ENCODE data around the gene PRG2.
"Not testable (repeated sequence)": the region's sequence is repeated elsewhere in the genome, so short reads cannot be mapped to it uniquely, and the experiment has no call there.

PRG2 gene

DNA sequence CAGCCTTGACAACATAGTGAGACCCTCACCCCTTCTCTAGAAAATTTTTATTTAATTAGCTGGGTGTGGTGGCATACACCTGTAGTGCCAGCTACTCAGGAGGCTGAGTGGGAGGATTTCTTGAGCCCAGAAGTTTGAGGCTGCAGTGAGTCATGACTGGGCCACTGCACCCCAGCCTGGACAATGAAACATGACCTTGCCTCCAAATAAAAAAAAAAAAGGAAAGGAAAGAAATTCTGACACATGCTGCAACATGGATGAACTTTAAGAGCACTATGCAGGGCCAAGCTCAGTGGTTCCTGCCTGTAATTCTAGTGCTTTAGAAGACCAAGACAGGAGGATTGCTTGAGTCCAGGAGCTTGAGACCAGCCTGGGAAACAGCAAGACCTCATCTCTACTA lies 27.7 kb upstream of the PRG2 start:
- DNase-seq = no peak

DNA sequence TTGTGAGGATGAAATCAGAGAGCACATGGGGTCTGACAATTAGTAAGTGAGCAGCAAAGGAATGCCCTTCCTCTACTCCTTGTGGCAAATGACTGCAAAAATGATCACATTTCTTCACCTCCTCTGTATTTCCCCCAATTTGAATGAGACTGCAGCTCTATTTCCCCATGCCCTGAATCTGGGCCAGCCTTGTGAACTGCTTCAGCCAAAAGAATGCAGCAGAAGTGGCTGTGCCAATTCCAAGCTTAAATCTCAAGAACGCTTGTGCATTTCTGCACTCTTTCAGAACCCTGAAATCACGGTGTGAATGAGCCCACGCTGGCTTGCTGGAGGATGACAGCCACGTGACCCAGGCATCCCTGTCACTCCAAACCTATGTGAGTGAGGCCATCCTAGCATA lies 26.6 kb upstream of the PRG2 start:
- DNase-seq = no peak

DNA sequence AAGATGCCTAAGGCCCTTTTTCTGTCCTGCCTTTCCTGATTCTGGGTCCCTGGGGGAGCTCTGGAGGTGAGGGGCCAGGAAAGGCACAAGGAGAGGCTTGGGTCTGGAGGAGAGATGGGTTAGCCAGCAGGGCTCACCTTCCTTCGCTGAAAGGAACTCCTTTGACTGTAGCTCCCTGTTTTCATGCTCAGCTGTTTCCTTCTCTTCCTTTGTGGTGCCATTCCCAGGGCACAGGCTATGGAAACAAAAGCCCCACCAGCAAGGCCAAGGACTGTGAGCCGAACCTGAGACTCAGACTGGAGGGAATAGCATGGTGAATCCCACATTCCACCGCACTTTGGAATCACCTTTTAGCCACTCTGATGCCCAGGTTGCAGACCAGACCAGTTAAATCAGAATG lies 26.0 kb upstream of the PRG2 start:
- no peak for DNase-seq

DNA sequence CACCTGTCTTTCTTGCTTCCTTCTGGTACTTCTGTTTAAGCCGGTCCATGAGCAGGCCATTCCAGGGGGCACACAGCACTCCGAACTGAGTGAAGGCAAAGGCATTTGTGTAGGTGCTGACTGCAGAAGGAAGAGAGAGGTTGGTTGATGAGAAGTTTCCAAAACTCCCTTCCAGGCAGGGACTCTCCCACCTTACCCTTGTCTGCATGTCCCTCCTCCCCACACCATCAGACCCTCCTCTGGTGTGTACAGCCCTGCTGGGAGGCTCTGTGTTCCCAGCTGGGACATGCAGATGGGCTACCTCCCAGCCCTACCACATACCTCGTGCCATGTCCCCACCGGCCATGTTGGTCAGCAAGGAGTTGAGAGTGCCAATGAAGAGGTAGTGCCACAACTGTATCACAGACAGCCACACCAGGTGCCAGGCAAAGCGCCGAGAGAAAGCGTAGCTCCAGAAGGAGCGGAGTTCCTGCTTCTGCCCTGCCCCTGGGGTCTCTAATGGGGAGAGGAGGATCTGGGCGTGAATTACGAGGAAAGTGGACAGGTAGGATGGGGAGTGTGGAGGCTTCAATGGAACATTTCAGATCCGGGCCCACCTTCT lies 24.3 kb upstream of the PRG2 start:
- DNase-seq = no peak

DNA sequence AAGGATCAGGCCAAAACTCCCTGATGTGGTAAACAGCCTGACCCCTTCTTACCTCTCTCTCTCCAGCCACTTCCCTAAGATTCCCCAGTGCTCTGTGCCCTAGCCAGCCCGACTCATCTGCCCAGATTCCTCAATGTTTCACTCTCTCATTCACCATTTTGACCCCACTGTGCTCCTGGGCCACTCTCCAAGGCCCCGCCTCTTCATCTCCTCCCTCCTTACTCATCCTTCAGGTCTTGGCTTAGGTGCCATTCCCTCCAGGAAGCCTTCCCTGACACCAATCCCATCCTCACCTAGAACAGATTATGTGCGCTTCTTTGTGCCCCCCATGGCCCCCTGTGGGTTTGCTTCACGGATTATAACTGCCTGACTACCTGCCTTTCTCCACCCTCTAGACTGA lies 23.2 kb upstream of the PRG2 start:
- DNase-seq = no peak

GRCh38 chr11:57410287-57410686 lies 19.8 kb upstream of the PRG2 start:
- DNase-seq = no peak

DNA sequence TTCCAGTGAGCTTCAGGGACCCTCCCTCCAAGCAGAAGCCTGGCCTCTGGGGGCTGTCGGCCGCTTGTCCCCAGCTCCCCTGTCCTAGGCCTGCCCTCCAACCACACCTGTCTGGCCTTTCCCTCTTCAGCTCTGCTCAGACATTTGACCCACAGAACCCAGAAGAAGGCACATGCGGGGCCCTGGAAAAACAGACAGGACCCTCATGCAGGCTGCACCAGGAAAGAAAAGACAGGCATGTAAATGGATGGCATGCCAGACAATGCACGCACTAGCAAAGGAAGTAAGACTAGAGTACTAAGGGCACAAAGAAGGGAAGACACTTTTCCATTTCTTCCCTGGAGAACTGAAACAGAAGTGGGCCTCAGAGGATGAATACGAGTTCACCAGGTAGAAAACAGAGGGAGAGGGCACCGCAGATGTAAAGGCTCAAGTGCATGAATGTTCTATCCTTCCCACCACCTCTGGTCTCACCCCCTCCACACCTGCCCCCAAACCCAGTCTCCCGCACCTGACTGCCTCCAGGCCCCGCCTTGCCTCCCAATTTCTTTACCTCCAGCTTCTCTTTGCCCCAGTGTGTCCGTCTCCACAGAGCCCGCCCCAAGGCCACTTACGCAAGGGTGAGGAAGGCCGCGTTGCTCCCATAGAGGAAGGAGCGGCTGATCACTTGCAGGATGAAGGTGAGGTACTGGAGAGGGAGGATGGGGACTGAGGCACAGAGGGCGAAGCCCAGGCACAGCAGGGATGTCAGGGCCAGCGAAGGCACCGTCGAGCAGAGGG lies 19.1 kb upstream of the PRG2 start:
- DNase-seq = no peak

DNA sequence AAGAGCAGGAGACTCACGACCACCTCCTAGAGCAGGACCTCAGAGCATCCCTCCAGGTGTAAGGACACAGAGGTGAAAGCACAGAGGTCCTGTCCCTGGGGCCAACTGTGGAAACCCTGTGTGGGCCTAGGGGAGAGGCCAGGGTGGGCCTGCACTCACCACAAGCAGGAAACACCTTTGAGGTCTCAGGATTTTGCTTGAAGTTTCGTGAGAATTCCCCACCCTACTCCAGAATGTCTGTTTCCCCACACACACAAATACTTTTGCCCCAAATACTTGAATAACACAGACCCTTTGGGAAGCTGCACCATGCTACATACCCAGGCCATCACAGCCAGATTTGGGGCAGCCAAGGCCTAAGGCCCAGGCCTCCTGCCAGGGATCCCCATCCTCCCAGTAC lies 18.3 kb upstream of the PRG2 start:
- no peak for DNase-seq

GRCh38 chr11:57407941-57408475 lies 17.6 kb upstream of the PRG2 start:
- DNase-seq = no peak

GRCh38 chr11:57407010-57407920 lies 16.8 kb upstream of the PRG2 start:
- no peak for DNase-seq

DNA sequence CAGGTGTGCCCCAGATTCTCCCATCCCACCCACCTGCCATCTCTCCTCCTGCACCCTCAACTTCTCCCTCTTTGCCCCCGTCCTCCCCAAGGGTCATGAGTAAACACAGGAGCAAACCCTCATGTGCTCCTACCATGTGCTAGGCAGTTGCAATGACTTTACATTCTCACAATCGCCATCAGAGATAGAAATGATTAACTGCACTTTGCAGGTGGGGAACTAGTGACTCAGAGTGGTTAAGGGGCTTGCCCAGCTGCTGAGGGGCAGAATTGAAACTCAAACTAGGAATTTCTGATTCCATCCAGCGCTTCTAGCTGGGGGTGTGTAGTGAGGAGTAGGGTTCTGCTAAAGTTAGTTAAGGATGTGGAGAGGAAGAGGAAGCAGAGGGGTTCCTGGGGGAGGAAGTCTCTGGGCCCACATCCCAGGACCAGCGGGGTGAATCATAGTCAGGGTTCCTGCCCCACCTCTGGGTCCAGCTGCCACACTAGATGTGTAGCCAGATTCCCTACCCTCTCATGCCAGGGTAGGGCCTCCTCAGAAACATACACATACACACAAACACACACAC lies 16.0 kb upstream of the PRG2 start:
- DNase-seq = peak in 1 of 2 donors; percentile 96

DNA sequence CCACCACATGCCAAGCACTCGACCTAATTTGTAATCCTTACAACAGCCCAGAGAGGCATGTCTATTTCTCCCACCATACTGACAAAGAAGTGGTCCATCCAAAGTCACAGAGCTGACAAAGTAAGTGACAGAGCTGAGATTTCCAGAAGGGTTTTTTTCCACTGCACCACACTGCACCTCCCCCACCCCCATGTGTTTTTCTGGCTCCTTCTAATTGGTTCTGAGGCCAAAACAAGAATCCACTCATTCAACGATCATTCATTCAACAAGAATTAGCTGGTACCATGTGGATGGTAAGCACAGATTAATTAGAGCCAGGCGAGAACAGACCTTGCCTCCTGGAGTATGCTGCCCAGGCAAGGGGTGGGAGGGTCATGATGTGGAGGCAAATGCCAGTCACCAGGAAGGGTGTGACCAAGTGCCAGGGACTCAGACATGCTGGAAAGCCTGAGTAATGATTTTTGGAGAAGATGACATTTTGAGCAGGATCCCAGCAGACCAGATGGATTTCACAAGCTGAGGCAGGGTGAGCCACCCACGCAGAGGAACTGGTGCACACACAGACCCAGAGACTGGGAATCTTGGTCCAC lies 14.9 kb upstream of the PRG2 start:
- peak in 1 of 2 donors; percentile 7 for DNase-seq

DNA sequence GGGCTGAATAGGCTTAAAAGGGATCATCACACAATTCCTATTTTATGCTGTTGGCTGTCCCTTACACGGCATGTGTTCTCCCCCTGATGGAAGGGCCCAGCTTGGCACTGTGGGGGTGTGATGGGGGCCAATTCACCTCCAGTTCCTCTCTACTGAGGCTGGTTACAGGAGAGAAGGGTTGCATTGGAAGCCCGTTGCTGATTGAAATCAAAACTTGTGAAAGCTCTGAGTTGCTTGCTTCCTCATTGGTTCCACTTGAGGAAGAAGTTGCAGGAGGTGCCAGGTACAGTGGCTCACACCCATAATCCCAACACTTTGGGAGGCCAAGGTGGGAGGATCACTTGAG lies 13.3 kb upstream of the PRG2 start:
- no peak for DNase-seq

DNA sequence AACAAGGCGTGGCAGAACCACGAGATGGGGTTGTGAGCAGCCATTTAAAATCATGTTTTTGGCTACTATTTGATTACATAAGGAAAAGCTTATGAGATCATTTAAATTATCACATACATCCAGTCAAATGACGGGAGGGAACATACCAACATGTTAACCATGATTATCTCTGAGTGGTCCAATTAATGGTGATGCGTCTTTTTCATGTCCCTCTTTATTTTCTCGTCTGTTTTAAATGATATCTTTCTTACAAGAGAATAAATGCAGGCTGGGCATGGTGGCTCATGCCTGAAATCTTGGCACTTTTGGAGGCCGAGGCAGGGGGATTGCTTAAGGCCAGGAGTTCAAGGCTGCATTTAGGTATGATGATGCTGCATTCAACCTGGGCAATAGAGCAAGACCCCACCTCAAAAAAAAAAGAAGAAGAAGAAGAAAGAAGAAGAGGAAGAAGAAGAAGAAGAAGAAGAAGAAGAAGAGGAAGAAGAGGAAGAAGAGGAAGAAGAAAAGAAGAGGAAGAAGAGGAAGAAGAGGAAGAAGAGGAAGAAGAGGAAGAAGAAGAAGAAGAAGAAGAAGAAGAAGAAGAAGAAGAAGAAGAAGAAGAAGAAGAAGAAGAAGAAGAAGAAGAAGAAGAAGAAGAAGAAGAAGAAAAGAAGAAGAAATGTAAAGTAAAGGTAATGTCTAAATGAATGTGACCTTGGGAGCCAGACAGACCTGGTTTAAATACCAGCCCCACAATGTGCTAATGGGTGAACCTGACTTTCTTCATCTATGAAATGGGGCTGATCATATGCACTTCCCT lies 12.8 kb upstream of the PRG2 start:
- DNase-seq = not testable (repeated sequence)

- no peak for DNase-seq
Observed at GRCh38 chr11:57402188-57403002, 11.9 kb upstream of the PRG2 start.

- DNase-seq = no peak
Observed at GRCh38 chr11:57399972-57400578, 9.6 kb upstream of the PRG2 start.

DNA sequence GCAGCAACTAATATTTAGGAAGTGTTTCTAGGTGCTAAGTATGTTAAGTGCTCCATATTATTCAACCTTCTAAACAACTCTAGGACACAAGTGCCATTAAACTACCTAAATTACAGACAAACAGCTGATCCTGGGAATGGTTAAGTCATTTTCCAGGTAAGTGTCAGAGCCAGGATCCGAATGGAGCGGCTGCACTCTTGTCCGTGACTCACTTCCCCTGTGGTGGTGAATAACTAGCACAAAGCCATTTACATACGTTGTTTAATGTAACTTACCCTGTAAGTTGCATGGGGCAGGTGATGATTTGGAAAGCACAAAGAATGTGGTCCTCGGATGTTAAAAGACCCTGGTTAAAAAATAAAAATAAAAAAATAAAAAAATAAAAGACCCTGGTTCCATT lies 8.8 kb upstream of the PRG2 start:
- no peak for DNase-seq

GRCh38 chr11:57397394-57397990 lies 7.0 kb upstream of the PRG2 start:
- no peak for DNase-seq

GRCh38 chr11:57396744-57397143 lies 6.3 kb upstream of the PRG2 start:
- no peak for DNase-seq

Data from bone marrow (tissue), 2 donors.